Ascending aorta (tissue), 2 donors: ENCODE measurements around the gene EML6. TPM values are rescaled to one million over a fixed set of nuclear protein-coding genes. Genes with fewer than 3 reads are reported as not detected.

ENCODE experiments used
- DNase-seq, 2 donors: peaks; one replicate each; pipeline ENCODE4 v3.0.0-alpha.2; 2019; ENCODE audit warnings: low spot score in 2 of 2
- H3K27ac ChIP-seq, 2 donors: fragments of 200-600 bp; sonication (generic); one replicate each; pipeline ENCODE4 v1.5.1; 2016 to 2017; ENCODE audit warnings: mild to moderate bottlenecking in 1 of 2
- H3K27me3 ChIP-seq: fragments of 200-600 bp; sonication (generic); one replicate; pipeline ENCODE4 v1.5.1; 2017
- H3K36me3 ChIP-seq, 2 donors: fragments of 200-600 bp; sonication (generic); one replicate each; pipeline ENCODE4 v1.5.1; 2016
- H3K4me1 ChIP-seq, 2 donors: fragments of 200-600 bp; sonication (generic); one replicate each; pipeline ENCODE4 v1.5.1; 2016 to 2017; ENCODE audit warnings: mild to moderate bottlenecking in 1 of 2
- H3K4me3 ChIP-seq, 2 donors: fragments of 200-600 bp; sonication (generic); one replicate each; pipeline ENCODE4 v1.5.1; 2016 to 2017; ENCODE audit warnings: mild to moderate bottlenecking in 1 of 2
- H3K9me3 ChIP-seq, 2 donors: fragments of 200-600 bp; sonication (generic); one replicate each; pipeline ENCODE4 v1.5.1; 2016
- CTCF ChIP-seq, 3 experiments: fragments of 200-600 bp in 2 of 3; fragments of 450-650 bp in 1 of 3; sonication (generic) in 2 of 3; IDR thresholded peaks; one replicate each; pipeline ENCODE4 v1.5.1; 2016 to 2019; ENCODE audit warnings: antibody characterized with exemption in 3 of 3, mild to moderate bottlenecking in 1 of 3, moderate library complexity in 1 of 3
- intact Hi-C: fragments of 100-400 bp; cut with DNase I; formaldehyde crosslinking; loops from one replicate; pipeline ENCODE4 v1.15.1; 2023
- total RNA-seq: library from RNA; depleted of rRNA; stranded (reverse); fragments of >200 nt; gene quantifications from one replicate; pipeline ENCODE4 v1.1.0, GENCODE V29; 2016

The EML6 gene
- total RNA-seq, 1 donor from 2014 or later = not detected

GRCh38 chr2:54954705-54955357, 231.4 kb downstream of the EML6 start:
- no peaks in the 10 kb centered on the region for H3K36me3 ChIP-seq
- DNase-seq = no peak
- no peak for TF ChIP-seq CTCF (IDR thresholded peaks at IDR 0.05)
- no peaks in the 10 kb centered on the region for H3K27me3 ChIP-seq
- intact Hi-C loops = no loop called here
- no peaks in the 10 kb centered on the region for H3K4me1 ChIP-seq
- no peak overlapping the region for H3K27ac ChIP-seq
- H3K4me3 ChIP-seq = no peak overlapping the region
- no peaks in the 10 kb centered on the region for H3K9me3 ChIP-seq

- no peaks in the 10 kb centered on the region for H3K36me3 ChIP-seq
- intact Hi-C loops = no loop called here
These were observed 232.1 kb downstream of the EML6 start for GRCh38 chr2:54955358-54956110.

GRCh38 chr2:54956111-54956627, 232.7 kb downstream of the EML6 start:
- intact Hi-C loops = no loop called here
- H3K4me3 ChIP-seq = no peak overlapping the region
- H3K9me3 ChIP-seq = no peaks in the 10 kb centered on the region
- no peak for DNase-seq
- no peak overlapping the region for H3K27ac ChIP-seq
- TF ChIP-seq CTCF (IDR thresholded peaks at IDR 0.05) = no peak
- H3K27me3 ChIP-seq = no peaks in the 10 kb centered on the region
- H3K36me3 ChIP-seq = no peaks in the 10 kb centered on the region
- H3K4me1 ChIP-seq = no peaks in the 10 kb centered on the region

More at GRCh38 chr2:54955358-54956110, 232.1 kb downstream of the EML6 start:
- Histone ChIP-seq H3K4me3 (no peak overlapping the region), H3K27me3 (no peaks in the 10 kb centered on the region), H3K4me1 (no peaks in the 10 kb centered on the region), H3K9me3 (no peaks in the 10 kb centered on the region), H3K27ac (no peak overlapping the region)
- TF ChIP-seq CTCF (IDR thresholded peaks at IDR 0.05) = no peak
- no peak for DNase-seq

GRCh38 chr2:54957321-54957999, 234.0 kb downstream of the EML6 start:
- H3K4me1 ChIP-seq = no peaks in the 10 kb centered on the region
- H3K27ac ChIP-seq = no peak overlapping the region
- H3K9me3 ChIP-seq = no peaks in the 10 kb centered on the region
- H3K4me3 ChIP-seq = no peak overlapping the region
- no peaks in the 10 kb centered on the region for H3K27me3 ChIP-seq
- TF ChIP-seq CTCF (IDR thresholded peaks at IDR 0.05) = no peak
- intact Hi-C loops = no loop called here
- no peaks in the 10 kb centered on the region for H3K36me3 ChIP-seq
- no peak for DNase-seq

- TF ChIP-seq CTCF (IDR thresholded peaks at IDR 0.05) = no peak
- intact Hi-C loops = no loop called here
- H3K27me3 ChIP-seq = no peaks in the 10 kb centered on the region
These were observed 235.4 kb downstream of the EML6 start for GRCh38 chr2:54958717-54959371.

More at GRCh38 chr2:54958717-54959371, 235.4 kb downstream of the EML6 start:
- no peaks in the 10 kb centered on the region for H3K9me3 ChIP-seq
- H3K4me3 ChIP-seq = no peak overlapping the region
- no peak overlapping the region for H3K27ac ChIP-seq
- H3K36me3 ChIP-seq = no peaks in the 10 kb centered on the region
- DNase-seq = no peak
- H3K4me1 ChIP-seq = no peaks in the 10 kb centered on the region
